HG02642 (cell line): Measurements from ENCODE around the gene CACNB3.

Experiments used
- ATAC-seq: cut with Tn5 transposase; IDR thresholded peaks from one replicate; pipeline ENCODE4 v1.9.1; 2021; ENCODE audit warnings: mild to moderate bottlenecking; ENCODE audit not compliant: unreplicated experiment, poor library complexity

Gene CACNB3

DNA sequence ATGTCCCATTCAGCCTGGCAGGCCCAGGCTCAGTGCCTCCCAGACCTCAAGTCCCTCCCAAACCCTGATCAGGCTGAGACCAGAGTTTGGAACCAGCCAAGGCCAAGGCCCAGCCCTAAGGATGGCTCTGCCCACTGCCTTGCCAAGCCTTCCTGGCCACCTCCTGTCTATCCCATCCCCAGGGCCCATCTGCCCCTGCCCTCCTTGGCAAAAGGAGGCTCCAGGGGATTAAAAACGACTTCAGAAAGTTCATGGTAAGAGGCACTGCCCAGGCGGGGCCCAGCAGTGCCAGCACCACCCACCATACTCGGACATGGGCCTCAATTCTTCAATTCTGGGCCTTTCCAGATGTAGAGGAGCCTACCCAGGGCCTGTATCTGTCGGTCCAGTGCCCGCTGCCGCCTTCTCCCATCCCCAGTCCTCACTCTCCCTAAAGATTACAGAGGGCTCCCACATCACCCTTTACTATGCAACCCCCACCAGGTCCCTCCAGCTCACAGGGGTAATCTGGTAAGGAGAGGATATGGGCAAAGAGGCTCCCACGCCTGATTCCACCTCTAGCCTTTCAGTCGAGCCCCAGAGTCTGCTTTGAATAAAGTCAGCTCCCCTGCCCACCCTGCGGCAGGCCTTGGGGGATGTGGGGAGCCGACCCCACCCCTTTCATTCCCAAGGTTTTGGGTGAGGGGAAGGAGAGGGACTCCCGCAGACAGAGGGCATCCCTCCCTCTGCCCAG lies 30.3 kb upstream of the CACNB3 start:
- no peak for ATAC-seq

DNA sequence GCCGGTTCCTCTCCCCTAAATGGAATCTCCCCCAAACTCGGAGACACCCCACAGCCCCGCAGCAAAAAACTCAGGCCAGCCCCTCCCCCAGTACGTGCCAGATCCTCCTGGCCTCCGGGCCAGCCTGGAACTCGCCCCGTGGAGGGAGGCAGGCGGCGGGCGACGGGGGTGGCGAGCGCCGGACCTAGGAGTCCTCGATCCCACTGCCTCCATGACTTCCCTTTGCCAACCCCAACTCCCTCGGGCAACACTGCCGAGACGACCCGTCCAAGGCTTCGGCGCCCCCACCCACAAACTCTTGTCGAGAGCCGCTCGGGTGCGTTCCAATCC lies 29.8 kb upstream of the CACNB3 start:
- no peak for ATAC-seq

DNA sequence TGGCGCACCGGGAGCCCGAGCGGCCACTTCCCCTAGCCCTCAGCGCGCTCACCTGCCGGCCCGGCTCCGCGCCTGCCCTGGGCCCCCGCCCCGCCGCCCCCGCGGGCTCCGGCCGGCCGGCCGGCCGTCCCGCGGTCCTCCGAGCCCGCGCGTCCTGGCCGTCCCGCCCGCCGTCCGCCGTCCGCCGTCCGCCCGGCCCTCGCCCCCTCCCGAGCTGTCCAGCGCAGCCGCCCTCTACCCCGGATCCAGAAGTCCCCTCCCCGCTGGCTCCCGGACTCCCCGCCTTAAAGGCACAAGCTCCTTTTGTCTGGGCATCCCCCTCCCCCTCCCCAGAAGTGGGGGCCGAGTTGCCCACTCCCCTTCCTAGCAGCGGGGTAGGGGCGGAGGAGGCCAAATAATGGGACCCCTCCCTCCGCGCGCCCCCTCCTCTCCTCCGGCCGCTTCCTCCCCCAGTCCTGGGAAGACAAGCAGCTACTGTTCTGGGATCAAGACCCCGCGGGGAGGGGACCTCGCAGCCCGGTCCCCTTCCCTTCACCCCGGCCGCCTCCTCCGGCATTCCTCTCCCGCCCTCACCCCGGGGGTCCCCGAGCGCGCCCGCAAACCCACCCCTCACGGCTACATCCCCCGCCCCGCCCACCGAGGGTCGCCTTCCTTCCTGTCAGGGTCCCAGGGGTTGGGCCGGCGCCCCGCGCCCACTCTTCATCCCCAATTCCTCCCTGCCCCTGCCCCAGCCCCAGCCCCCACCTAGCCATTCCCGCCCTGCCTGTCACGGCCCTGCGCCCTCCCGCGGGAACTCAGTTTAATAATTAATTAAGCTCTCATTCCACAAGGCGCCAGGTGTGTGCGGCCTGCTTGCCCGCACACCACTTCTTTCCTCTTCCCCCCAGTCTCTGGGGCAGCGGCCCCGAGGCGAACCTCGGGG lies 29.2 kb upstream of the CACNB3 start, which contains the start of gene ADCY6:
Gene ADCY6, minus strand, starts transcription at position 236 of the 922 bp plus-strand sequence. CDS start 5,655 bp downstream, outside the sequence.
- no peak for ATAC-seq

DNA sequence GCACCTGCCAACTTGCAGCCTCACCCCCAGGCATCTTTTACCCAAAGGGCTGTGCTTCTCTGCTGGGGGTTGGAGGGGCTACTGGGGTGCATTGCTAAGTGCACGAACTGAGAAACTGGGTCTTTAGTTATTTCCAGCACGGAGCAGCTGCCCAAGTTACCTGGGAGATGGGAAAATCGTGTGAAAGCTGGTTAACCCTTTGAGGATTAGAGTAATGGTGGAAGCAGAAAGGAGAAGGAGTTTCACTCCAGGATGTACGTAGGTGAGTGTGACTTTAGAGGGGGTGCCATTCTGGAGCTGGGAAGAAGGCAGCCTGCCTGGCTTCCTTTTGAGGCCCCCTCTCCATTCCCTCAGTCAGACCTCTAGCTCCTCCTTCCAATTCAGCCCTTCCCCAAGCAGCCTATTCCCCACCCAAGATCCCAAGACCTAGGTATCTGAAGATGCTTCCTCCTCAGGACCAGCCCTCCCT lies 28.4 kb upstream of the CACNB3 start:
- ATAC-seq = no peak

DNA sequence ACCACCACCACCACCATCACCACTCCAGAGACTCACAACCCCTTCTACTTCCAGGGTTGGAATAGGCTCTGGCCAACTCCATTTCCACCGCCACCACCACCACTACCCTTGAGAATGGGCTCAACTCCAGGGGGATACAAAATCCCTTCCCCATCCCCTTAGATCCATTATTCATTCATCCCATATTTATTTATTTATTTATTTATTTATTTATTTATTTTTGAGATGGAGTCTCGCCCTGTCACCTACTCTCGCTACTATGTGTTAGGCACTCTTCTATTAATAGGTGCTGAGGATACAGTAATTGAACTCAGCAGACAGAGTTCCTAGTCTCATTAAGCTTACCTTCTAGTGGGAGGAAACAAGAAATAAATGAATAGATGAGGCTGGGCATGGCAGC lies 24.6 kb upstream of the CACNB3 start:
- no peak for ATAC-seq

DNA sequence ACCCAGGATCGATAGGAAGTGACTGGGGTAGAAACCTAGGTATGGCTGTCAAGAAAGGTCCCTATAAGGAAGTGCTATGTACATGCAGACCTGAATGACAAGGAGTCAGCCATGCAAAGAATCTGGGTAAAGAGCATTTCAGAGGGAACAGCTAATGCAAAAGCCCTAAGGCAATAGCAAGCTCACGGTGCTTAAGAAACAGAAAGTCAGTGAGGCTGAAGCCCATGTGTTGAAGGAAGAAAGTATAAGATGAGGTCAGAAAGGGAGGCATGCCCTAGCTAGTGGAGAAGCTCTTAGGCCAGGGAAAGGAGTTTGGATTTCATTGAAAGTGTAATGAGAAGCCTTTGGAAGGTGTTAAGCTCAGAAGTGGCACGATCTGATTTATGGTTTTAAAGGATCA lies 23.4 kb upstream of the CACNB3 start:
- no peak for ATAC-seq

DNA sequence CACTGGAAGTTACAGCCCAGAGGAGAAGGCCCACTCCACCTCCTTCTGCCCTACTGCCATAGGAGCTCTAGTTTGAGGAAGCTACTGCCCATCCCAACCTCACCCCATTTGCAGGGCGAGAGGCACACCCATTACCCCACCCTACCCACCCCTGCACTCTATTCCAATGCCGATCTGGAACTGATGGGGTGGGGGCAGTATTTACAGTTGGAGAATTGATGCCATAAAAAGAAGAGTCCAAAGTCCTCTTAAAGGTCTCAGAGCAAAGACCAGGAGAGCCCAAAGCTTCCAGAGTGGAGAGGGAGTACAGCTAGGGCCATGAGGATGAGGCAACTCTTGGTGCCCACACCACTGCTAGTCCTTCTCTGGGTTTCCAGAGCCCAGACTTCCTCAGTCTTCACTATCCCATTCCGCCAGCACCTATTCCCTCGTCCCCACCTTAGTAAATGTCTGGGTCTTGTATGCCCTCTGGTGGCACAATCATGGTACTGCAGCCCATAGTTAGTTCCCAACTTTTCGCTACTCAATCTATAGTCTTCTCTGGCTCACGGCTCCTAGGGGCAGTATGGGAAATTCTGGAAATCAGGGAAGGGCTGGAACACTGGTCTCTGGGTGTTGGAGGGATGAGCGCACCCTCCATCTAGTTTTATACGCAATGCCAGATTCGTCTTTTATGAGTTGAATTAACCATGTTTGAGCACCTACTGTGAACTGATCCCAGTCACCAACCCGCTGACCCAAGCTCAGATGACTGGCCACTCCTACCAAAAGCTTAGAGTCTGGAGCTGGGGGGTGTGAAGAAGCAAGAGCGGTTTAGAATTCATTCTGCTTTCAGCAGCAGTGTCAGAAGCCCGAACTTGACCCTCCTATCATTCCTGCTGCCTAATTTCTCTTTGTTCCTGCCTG lies 22.5 kb upstream of the CACNB3 start:
- no peak for ATAC-seq

DNA sequence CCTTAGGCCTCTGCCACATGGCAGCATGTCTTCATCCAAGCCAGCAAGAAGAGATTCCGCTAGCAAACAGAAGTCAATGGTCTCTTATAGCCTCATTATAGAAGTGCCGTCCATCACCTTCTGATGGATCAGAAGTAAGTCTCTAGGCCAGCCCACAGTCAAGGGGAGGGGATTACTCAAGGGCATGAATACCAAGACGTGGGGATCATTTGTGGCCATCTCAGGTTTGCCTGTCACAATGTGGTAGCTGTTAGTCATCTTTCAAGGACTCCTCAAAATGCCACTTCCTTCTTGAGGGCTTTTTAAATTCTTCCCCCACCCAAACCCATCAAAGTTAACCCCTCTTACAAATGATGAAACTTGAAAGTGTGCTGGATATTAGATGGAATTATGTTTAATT lies 21.3 kb upstream of the CACNB3 start:
- ATAC-seq = no peak

DNA sequence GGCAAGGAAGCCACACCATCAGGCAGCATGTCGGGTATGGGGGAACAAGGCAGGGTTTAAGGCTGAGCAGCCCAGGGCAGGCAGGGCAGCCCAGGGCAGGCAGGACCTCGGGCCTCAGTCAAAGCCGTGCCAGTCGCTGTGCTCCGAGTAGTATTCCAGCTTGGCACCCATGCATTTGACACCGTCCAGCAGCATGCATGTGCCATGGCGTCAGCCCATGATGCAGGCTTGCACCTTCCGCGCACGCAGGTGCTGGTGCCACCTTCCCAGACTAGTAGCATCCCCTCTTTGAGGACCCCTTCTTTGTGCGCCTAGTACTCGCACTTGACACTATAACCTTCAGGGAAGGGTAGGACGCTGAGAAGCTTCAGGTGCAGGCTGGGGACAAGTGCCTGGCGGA lies 17.8 kb upstream of the CACNB3 start:
- ATAC-seq = no peak

DNA sequence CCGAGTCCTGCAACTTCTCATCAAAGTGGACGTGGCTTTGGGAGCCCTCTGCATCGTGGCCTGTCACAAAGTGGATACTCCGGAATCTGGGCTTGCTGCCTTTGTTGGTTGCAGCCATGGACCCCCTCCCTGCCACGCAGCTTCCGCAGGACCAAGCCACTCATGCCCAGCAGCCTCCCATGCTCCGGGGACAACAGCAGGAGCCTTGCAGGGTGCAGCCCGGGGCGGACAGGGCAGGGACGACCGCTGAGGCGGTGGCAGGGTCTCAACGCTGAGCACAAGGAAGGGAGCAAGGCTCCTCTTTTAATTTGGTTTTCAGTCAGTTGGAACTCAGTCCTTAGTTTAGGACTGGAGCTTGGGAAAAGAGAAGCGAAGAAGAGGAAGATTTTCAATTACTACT lies 17.3 kb upstream of the CACNB3 start:
- no peak for ATAC-seq

DNA sequence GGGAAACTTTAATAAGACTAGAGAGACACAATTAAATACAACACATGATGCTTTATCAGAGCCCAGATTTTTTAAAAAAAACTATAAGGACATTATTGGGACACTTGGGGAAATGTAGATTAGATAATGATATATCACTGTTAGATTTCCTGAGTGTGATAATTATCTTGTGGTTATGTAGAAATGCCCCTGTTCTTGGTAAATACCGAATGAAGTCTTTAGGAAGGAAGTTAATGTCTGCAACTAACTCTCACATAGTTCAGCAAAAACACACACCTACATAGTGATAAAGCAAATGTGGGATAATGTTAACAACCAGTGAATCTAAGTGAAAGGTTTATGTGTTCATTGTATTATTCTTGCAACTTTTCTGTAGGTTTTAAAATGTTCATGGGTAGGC lies 14.6 kb upstream of the CACNB3 start:
- no peak for ATAC-seq

DNA sequence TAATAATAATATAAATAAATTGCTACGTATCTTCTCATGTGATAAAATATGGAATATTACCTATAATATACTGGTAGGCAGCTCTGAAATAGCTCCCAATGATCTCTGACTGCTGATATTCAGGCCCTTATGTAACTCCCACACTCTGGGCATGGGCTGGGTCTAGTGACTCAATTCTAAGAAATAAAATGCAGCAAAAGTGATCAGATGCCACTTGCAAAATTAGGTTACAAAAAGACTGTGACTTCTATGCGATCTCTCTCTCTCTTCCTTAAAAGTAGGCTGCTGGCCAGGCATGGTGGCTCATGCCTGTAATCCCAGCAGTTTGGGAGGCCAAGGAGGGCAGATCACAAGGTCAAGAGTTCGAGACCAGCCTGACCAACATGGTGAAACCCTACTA lies 10.3 kb upstream of the CACNB3 start:
- no peak for ATAC-seq

DNA sequence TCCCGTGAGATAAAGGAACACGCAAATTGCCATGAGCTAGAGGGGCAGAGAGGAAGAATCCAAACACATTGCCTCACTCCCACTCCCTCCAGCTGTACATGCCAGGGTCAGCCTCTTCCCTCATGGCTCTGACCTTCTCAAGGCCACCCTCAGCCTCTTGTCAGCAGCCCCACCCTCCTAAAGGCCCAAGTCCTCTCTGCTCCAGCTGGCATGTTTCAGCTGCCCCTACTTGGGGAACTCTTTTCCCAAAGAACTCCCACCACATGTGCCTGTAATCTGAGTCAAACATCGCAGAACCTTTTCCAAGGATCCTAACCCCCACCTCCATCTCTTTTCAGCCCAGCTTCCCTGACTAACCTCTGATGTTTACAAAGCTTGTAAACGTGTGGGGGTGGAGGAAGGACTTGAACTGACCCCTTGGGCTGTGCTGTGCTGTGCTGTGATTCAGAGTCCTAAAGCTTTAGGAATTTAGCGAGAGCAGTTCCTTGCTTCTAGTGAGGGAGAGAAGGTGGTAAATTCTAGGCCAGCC lies 7.3 kb upstream of the CACNB3 start:
- ATAC-seq = no peak

DNA sequence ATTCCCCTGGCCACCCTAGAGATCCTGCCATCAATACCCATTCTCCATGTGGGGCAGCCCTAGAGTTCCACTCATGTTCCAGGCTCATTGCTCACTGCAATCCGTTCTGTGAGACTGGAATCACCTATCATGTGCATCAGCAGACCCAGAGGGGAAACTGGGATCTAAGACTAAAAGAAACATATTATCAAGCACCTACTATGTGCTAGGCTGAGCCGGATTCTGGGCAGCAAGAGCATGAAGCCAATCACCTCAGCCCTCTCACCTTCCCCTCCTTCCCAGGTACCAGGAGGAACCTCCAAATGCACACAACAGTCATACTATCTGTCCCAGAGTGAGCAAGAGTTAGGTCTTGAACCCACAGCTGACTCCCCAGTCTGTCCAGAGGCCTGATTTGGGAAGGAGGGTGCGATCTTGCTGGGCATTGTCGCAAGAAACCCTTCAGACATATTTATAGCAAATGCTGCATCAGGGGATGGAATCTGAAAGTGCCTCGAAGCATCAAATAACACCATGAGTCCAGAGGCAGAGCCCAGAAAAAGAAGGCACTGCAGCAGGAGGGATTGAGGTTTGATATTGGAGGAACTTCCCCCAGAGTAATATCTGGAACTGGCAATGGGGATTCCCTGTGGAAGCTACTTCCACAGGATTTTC lies 6.7 kb upstream of the CACNB3 start:
- no peak for ATAC-seq

DNA sequence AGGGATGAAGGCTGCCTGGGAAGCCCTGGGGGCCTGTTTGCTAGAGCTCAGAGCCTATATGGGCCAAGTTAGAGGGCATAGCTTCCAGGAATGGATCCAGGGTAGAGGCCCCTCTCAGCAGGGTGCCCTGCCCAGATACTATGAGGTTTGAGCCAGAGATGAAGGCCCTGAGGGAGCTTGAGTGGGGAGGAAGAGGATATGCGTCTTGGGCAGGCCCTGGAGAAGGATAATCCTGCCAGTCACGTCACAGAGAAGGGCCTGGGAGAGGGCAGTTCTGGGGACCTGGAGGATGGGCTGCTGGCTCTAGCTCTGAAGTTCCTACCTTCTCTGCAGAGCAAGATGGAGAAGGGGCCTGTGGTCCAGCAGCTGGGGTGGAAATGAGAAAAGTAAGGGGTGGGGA lies 5.9 kb upstream of the CACNB3 start:
- ATAC-seq = no peak

DNA sequence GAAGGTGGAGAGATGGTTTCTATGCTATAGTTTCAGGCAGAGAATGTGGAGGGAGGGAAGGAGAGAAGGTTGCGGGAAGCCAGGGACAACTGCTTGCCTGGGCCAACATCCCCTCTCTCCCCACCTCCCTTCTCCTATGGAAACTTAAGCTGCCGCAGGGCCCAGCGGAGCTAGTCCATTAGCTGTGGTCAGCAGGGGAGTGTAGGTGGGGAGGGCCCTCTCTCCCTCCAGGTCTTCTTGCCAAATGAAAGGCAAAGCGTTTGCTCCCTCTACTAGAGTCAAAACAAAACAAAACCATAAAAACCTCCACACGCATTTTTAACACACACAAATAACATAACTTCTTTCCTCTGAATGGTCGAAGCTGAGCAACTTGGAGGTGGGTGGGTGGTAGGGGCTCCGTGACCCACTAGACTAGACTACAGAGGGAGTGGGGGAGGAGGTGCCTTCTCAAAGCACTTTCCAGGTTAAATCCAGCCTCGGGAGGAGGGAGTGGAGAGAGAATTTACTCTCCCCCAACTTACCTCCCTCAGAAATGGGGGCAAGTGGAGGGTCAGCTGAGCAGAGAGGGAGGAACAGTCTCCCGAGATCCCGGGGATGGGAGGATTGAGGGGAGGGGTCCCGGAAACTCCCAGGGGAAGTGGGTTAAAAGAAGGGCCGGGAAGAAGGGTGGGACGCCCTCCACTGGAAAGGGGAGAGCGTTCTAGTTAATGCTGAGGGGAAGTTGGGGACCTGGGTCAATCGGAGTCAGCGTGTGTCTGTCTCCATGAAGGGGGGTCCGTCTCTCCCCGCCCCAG lies 4.6 kb upstream of the CACNB3 start:
- no peak for ATAC-seq

DNA sequence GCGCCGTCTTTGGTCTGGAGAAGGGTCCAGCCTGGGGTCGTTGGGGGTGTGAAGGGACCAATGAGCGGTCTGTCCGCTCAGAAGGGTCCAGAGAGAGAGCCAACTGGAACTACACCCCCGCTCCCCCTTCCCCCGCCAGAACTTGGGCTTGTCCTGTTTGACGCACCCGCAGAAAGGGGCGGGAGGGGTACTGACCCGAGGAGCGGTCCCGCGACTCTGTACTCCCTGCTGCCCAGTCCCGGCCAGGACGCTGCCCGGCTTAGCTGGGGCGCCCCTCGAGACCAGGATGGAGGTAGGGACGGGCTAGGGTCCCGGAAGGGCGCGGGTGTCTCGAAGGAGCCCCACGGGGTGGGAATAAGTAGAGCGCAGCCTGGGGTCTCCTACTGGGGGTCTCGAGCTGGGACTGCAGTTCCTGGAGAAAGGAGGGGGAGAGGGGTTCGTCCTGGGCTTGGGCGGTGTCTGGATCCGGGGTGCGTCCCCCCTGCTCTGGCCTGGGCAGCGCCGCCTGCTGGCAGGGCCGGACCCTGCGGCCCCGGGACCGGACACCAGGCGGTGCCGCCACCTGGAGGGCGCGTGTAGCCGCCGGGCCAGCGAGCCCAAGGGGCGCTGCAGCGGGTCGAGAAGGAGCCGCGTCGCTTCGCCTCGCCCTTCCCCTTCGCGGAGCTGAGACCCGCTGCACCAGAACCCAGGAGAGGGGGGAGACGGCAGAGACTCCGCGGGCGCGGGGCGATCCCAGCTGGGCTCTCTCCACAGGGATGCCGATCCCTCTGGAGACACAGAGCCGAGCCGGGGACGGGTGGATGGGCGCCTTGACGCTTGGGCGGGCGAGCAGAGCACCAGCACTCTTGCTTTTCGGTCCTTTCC lies 3.8 kb upstream of the CACNB3 start:
- peak; percentile 73 for ATAC-seq
